MV-4-11 (cell line): ENCODE data around the gene CLEC18A.
A peak's percentile ranks its signal among the peaks of the same experiment; 100 is the strongest.
"Not testable (repeated sequence)": the region's sequence is repeated elsewhere in the genome, so short reads cannot be mapped to it uniquely, and the experiment has no call there.

Source experiments
- DNase-seq: peaks from one replicate; lab custom pipeline; 2025; lab: John Stamatoyannopoulos, UW

The CLEC18A gene

DNA sequence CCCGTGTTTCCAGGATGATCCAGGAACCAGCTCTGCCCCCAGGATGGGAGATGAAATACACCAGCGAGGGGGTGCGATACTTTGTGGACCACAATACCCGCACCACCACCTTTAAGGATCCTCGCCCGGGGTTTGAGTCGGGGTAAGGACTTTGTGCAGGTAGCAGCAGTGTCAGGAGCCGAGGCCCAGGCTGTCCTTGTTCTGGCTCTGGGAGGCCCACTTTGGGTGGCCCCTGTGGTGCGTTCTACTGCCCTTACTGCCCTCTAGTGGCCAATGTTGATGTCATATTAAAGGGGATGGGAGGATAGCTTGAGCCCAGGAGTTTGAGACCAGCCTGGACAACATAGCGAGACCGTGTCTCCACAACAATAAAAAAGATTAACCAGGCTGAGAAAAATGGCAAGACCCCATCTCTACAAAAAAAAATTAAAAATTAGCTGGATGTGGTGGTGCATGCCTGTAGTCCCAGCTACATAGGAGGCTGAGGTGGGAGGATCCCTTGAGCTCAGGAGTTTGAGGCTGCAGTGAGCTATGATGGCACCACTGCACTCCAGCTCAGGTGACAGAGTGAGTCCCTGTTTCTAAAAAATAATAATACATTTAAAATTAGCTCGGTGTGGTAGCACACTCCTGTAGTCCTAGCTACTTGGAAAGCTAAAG is 20.9 kb upstream of the CLEC18A start:
- DNase-seq: peak; percentile 31

GRCh38 chr16:69931631-69932030 is 19.5 kb upstream of the CLEC18A start:
- no peak for DNase-seq

- DNase-seq: no peak
Measured at GRCh38 chr16:69932228-69932627, 18.9 kb upstream of the CLEC18A start.

GRCh38 chr16:69932691-69933392 is 18.3 kb upstream of the CLEC18A start:
- peak; percentile 59 for DNase-seq

GRCh38 chr16:69934044-69934443 is 17.1 kb upstream of the CLEC18A start:
- no peak for DNase-seq

GRCh38 chr16:69934751-69935150 is 16.4 kb upstream of the CLEC18A start:
- no peak for DNase-seq

GRCh38 chr16:69935278-69935711 is 15.8 kb upstream of the CLEC18A start:
- no peak for DNase-seq

DNA sequence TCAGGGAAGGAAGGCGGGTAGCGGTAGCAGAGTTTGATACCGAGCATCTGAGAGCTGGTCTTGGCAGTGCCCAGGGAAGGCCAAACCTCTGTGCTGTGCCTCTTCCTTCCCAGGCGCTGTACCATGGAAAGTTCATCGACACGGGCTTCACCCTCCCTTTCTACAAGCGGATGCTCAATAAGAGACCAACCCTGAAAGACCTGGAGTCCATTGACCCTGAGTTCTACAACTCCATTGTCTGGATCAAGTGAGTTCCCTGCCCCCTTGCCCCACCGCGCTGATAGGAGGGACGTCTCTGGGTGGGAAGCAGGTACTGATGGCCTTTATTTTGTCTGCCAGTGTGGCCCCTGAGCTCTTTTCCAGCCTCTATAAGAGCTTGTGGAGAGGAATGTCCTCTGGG is 15.4 kb upstream of the CLEC18A start:
- no peak for DNase-seq

GRCh38 chr16:69936252-69936651 is 14.9 kb upstream of the CLEC18A start:
- DNase-seq: no peak

GRCh38 chr16:69936751-69937211 is 14.4 kb upstream of the CLEC18A start:
- no peak for DNase-seq

DNA sequence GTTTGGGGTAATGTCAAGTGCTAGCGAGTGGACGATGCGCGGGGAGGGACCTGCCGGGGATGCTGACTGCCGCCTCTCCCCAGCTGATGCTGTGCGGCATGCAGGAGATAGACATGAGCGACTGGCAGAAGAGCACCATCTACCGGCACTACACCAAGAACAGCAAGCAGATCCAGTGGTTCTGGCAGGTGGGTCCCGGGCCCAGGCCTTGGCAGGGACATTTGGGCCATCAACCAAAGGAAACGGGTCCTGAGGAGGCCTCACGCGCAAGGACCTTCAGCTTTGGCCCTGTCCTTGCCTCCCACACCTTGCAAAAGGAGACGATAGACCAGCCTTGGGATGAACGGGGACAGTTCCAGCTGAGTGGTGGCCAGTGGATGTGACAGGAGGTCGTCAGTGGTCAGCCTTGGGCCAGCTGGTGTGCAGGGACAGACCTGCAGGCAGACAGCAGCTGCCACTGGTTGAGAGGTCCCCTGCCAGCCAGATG is 13.6 kb upstream of the CLEC18A start:
- DNase-seq: no peak

DNA sequence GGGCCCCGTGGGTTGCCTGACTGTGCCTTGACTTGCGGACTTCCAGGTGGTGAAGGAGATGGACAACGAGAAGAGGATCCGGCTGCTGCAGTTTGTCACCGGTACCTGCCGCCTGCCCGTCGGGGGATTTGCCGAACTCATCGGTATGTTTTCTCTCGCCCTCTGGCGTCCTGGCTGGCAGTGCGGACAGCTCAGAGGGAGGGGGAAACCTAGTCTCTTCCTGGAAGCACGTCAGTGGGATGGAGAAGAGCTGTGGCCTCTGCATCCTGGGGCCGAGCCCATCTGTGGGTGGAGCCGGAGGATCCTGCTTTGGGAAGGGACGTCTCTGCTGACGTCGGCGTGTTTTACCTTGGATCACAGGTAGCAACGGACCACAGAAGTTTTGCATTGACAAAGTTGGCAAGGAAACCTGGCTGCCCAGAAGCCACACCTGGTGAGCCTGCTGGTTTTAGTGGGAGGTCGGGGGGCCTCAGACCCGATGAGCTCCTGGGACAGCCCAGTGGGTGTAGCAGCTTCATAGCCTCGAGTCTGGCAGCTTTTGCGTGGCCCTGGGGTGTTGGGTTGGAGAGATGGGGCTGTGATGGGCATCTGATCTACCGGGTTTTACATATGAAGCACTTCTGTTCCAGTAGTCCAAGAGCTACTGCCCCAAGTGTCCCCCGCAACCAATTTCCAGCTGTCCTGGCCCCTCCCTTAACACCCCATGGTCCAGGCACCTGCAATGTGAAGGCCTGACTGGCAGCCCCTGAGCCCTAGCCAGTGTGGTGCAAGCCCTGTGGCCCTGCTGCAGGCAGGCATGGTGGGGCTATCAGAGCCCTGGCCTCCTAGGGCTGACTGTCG is 11.9 kb upstream of the CLEC18A start:
- no peak for DNase-seq

DNA sequence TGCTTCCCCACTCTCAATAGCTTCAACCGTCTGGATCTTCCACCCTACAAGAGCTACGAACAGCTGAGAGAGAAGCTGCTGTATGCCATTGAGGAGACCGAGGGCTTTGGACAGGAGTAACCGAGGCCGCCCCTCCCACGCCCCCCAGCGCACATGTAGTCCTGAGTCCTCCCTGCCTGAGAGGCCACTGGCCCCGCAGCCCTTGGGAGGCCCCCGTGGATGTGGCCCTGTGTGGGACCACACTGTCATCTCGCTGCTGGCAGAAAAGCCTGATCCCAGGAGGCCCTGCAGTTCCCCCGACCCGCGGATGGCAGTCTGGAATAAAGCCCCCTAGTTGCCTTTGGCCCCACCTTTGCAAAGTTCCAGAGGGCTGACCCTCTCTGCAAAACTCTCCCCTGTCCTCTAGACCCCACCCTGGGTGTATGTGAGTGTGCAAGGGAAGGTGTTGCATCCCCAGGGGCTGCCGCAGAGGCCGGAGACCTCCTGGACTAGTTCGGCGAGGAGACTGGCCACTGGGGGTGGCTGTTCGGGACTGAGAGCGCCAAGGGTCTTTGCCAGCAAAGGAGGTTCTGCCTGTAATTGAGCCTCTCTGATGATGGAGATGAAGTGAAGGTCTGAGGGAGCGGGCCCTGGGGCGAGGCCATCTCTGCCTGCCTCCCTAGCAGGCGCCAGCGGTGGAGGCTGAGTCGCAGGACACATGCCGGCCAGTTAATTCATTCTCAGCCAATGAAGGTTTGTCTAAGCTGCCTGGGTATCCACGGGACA is 11.1 kb upstream of the CLEC18A start:
- DNase-seq: no peak

DNA sequence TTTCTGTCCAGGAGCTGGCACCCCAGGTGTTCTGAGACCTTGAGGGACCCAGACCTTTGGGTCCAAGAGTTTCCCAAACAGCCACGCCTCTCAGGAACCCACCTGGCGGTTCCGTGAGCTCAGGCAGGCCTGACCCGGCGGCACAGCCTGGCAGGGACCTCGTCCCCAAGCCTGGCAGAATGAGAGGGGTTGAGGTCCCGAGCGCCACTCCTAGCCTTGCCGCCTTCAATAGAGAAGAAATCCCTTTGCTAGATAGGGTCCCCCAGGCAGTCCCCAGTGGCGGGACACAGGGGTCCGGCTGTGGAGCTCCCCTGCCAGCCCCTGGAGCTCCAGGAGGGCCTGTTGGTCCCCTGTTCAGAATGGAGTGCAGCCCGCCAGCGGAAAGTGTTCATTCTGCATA is 10.5 kb upstream of the CLEC18A start:
- no peak for DNase-seq

GRCh38 chr16:69941251-69942098 is 9.7 kb upstream of the CLEC18A start:
- DNase-seq: no peak

GRCh38 chr16:69942099-69942491 is 9.0 kb upstream of the CLEC18A start:
- no peak for DNase-seq

- no peak for DNase-seq
Measured at GRCh38 chr16:69942627-69943170, 8.4 kb upstream of the CLEC18A start.

DNA sequence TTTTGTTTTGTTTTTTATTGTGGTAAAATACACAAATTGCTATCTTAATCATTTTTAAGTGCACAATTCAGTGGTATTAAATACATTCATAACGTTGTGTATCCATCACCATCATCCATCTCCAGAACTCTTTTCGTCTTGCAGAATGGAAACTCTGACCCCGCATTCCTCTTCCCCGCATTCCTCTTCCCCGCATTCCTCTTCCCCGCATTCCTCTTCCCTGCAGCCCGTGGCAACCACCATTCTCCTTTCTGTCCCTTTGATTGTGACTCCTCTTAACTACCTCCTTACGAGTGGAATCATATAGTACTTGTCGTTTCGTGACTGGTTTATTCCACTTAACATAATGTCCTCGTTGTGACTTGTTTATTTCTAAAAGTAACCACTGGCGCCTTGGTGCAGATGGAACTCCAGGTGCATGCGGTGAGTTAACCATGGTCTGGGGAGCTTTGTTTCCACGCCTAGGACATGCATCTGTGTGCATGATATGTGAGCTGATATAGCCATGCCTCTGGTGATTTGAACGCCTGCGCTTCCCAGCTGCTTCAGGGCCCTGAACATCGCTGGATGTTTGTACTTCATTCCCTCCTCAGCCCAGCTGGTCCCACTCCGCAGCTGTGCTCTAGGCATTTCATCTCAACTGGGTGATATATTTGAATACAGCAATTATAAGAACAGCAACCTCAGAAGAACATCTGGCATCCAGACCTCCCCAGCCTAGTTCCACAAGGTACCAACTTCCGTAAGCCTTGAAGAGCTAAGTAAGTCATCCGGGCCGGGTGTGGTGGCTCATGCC is 7.7 kb upstream of the CLEC18A start:
- DNase-seq: not testable (repeated sequence)

- not testable (repeated sequence) for DNase-seq
Measured at GRCh38 chr16:69950411-69950810, 723 bp upstream of the CLEC18A start.

- not testable (repeated sequence) for DNase-seq
Measured at GRCh38 chr16:69951672-69952031, 518 bp downstream of the CLEC18A start.
